ENCODE data around the gene CUX1. TPM values are rescaled to one million over a fixed set of nuclear protein-coding genes. Genes with fewer than 3 reads are reported as not detected.
"Not testable (repeated sequence)": the region's sequence is repeated elsewhere in the genome, so short reads cannot be mapped to it uniquely, and the experiment has no call there.

The CUX1 gene
- total and polyA plus RNA-seq, 10 of the 15 experiments (the other 5 are each of a cell fraction or from before 2014, with no cell fraction given): 6.1 to 48.6 (median 25.9) TPM

- H4K20me1 ChIP-seq (ENCODE audit: control insufficient read depth, insufficient read depth); H3K27me3 ChIP-seq (replicated peaks in 1 of 2; ENCODE audit: control insufficient read depth in 2 of 2, insufficient read depth in 2 of 2, low read length in 1 of 2); in situ Hi-C loops (cut with MboI); H3K4me3 ChIP-seq; ATAC-seq; H3K4me1 ChIP-seq (ENCODE audit: control insufficient read depth, insufficient read depth, low read length); CTCF ChIA-PET; BruUV-seq (replicated peaks); DNase-seq (ENCODE audit: low read depth, low spot score); H3K27ac ChIP-seq (ENCODE audit: control insufficient read depth, insufficient read depth); H2AFZ ChIP-seq (ENCODE audit: control insufficient read depth, low read depth, low read length); FAIRE-seq; intact Hi-C loops (cut with micrococcal nuclease; ENCODE audit: unreplicated experiment); H3K4me2 ChIP-seq (ENCODE audit: control insufficient read depth, insufficient read depth); H3K9ac ChIP-seq (ENCODE audit: control insufficient read depth, insufficient read depth, low read length); H3K79me2 ChIP-seq (ENCODE audit: control insufficient read depth, insufficient read depth, low read length); H3K9me3 ChIP-seq (replicated peaks; ENCODE audit: control insufficient read depth, insufficient read depth, low read length): not testable (repeated sequence)
- H3K36me3 ChIP-seq (ENCODE audit: control insufficient read depth in 2 of 2, insufficient read depth in 2 of 2, low read length in 1 of 2): peaks cover 12 to 16% of the 10 kb centered on the region in 2 experiments; a peak in 3 of 4 replicates
- SMC1A ChIA-PET (ENCODE audit: uncharacterized antibody, unreplicated experiment): interaction anchor here (0.5 to 1.1 kb wide), 4 partner anchors 11 to 134 kb away, joined by 3 to 4 read pairs (median 3); no protein-coding TSS in a partner anchor
- 95% methylated on average over 14 of the region's 14 CpGs for WGBS (ENCODE audit: insufficient coverage, insufficient replicate concordance, low lambda C conversion rate, missing lambda C conversion rate)
- POLR2A ChIA-PET: interaction anchor here (0.5 to 1.2 kb wide), 3 partner anchors 12 to 34 kb away, joined by 3 to 6 read pairs (median 3); no protein-coding TSS in a partner anchor
- RAD21 ChIA-PET (ENCODE audit: unreplicated experiment): interaction anchor here (1.4 to 1.6 kb wide), 2 partner anchors 11 to 67 kb away, joined by 3 read pairs; no protein-coding TSS in a partner anchor
These were observed 104.4 kb downstream of the CUX1 start for GRCh38 chr7:101921546-101922489.

GRCh38 chr7:101922631-101923601 lies 105.5 kb downstream of the CUX1 start:
- Histone ChIP-seq H3K4me2 (ENCODE audit: control insufficient read depth, insufficient read depth) (no peak overlapping the region), H3K4me3 (no peak overlapping the region), H3K27me3 (replicated peaks in 1 of 2; ENCODE audit: control insufficient read depth in 2 of 2, insufficient read depth in 2 of 2, low read length in 1 of 2) (no peaks in the 10 kb centered on the region), H3K36me3 (ENCODE audit: control insufficient read depth in 2 of 2, insufficient read depth in 2 of 2, low read length in 1 of 2) (peaks cover 6 to 14% of the 10 kb centered on the region in 2 experiments; a peak in 3 of 4 replicates), H3K79me2 (ENCODE audit: control insufficient read depth, insufficient read depth, low read length) (peaks cover 2% of the 10 kb centered on the region; the same call in 1 of the 2 replicates), H3K9ac (ENCODE audit: control insufficient read depth, insufficient read depth, low read length) (no peak overlapping the region), H3K27ac (ENCODE audit: control insufficient read depth, insufficient read depth) (no peak overlapping the region), H3K4me1 (ENCODE audit: control insufficient read depth, insufficient read depth, low read length) (no peaks in the 10 kb centered on the region), H4K20me1 (ENCODE audit: control insufficient read depth, insufficient read depth) (no peaks in the 10 kb centered on the region; the same call in 1 of the 2 replicates), H3K9me3 (replicated peaks; ENCODE audit: control insufficient read depth, insufficient read depth, low read length) (no peaks in the 10 kb centered on the region), H2AFZ (ENCODE audit: control insufficient read depth, low read depth, low read length) (no peak overlapping the region)
- ChIA-PET RAD21 (ENCODE audit: unreplicated experiment) (interaction anchor here (1.4 to 1.6 kb wide), 2 partner anchors 10 to 66 kb away, joined by 3 read pairs; no protein-coding TSS in a partner anchor), POLR2A (interaction anchor here (0.5 to 1.0 kb wide), 2 partner anchors 27 to 33 kb away, joined by 3 to 6 read pairs; no protein-coding TSS in a partner anchor), SMC1A (ENCODE audit: uncharacterized antibody, unreplicated experiment) (no interaction called here), CTCF (no interaction called here)
- FAIRE-seq: no peak
- intact Hi-C loops (cut with micrococcal nuclease; ENCODE audit: unreplicated experiment): no loop called here
- BruUV-seq (replicated peaks): TSS peak; percentile 17
- in situ Hi-C loops (cut with MboI): no loop called here
- DNase-seq (ENCODE audit: low read depth, low spot score): no peak
- no peak for ATAC-seq
- 92% methylated on average over 24 of the region's 24 CpGs for WGBS (ENCODE audit: insufficient coverage, insufficient replicate concordance, low lambda C conversion rate, missing lambda C conversion rate)
- TF ChIP-seq NRF1 (conservative IDR thresholded peaks at IDR 0.05; ENCODE audit: low read depth, low read length) (no peak), EGR1 (IDR thresholded peaks at IDR 0.05; ENCODE audit: borderline replicate concordance in 1 of 2, low read depth in 2 of 2, low read length in 2 of 2) (no peak), TCF7 (IDR thresholded peaks at IDR 0.05; ENCODE audit: borderline replicate concordance) (no peak), BHLHE40 (IDR thresholded peaks at IDR 0.05; ENCODE audit: borderline replicate concordance in 1 of 2, low read depth in 2 of 2, low read length in 1 of 2) (no peak), IRF5 (IDR thresholded peaks at IDR 0.05; ENCODE audit: borderline replicate concordance) (no peak), SMAD1 (IDR thresholded peaks at IDR 0.05; ENCODE audit: low read depth, partially characterized antibody) (no peak), FOS (IDR thresholded peaks at IDR 0.05; ENCODE audit: borderline replicate concordance, extremely low read depth, insufficient read length) (no peak), PKNOX1 (IDR thresholded peaks at IDR 0.05) (no peak), BRCA1 (IDR thresholded peaks at IDR 0.05; ENCODE audit: low read depth, low read length) (no peak)
